ENCODE measurements around the gene SUN2.
"Not testable (repeated sequence)": the region's sequence is repeated elsewhere in the genome, so short reads cannot be mapped to it uniquely, and the experiment has no call there.

Gene SUN2, protein sequence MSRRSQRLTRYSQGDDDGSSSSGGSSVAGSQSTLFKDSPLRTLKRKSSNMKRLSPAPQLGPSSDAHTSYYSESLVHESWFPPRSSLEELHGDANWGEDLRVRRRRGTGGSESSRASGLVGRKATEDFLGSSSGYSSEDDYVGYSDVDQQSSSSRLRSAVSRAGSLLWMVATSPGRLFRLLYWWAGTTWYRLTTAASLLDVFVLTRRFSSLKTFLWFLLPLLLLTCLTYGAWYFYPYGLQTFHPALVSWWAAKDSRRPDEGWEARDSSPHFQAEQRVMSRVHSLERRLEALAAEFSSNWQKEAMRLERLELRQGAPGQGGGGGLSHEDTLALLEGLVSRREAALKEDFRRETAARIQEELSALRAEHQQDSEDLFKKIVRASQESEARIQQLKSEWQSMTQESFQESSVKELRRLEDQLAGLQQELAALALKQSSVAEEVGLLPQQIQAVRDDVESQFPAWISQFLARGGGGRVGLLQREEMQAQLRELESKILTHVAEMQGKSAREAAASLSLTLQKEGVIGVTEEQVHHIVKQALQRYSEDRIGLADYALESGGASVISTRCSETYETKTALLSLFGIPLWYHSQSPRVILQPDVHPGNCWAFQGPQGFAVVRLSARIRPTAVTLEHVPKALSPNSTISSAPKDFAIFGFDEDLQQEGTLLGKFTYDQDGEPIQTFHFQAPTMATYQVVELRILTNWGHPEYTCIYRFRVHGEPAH

DNA sequence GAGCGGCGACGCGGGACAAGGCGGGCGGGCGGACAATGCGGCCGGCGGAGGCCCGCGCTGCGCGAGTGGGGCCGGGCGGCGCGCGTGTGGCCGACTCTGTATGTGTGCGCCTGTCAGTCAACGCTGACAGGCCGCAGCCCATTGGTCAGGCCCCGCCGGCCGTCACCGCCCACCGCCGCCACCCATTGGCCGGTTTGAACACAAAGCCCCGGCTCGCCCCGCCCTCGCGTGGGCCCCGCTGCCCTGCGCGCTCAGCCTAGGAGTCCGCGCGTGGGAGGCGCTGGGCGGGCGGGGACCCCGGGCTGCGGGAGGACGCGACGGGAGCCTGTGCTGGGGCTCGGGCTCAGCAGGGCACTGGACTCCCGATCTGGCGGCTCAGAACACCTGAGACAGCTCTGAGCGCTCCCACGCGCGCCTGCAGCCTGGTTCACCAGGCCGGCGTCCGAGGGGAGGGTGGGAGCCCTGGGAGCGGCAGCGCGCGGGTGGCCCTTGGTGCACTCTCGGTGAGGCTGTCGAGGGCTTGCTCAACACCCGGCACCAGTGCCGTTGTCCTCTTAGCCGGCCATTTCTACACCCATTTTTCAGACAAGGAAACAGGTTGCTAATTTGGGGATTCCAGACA is at the start of gene SUN2:
Gene SUN2 (minus strand): TSS at position 88 of the 622 bp plus-strand sequence. CDS start 3,370 bp downstream, outside the sequence.
- Mint-ChIP-seq H3K27me3 (no peaks in the 10 kb centered on the region), H3K36me3 (no peaks in the 10 kb centered on the region), H3K27ac (peak within 1 kb of the TSS; percentile 99), H3K4me1 (ENCODE audit: low read depth) (peaks cover 69% of the 10 kb centered on the region), H3K4me3 (peak within 1 kb of the TSS; percentile 92), H3K9me3 (ENCODE audit: low read depth) (no peaks in the 10 kb centered on the region)

DNA sequence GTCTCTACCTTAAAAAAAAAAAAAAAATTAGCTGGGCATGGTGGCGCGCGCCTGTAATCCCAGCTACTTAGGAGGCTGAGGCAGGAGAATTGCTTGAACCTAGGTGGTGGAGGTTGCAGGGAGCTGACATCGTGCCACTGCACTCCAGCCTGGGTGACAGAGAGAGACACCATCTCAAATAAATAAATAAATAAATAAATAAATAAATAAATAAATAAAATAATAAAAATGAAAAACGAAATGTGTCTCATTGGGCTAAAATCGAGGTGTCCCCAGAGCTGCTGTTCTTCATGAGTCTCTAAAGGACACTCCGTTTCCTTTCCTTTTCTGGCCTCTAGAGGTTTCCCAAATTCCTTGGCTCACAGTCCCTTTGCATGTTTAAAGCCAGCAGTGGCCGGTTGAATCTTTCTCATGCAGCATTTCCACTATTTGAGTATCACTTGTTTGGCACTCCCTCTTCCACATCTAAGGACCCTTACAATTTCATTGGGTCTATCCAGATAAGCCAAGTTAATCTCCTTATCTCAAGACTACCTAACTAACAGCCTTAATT is 49.3 kb upstream of the SUN2 start:
- not testable (repeated sequence) for H3K27ac Mint-ChIP-seq; H3K4me1 Mint-ChIP-seq (ENCODE audit: low read depth); H3K36me3 Mint-ChIP-seq; H3K27me3 Mint-ChIP-seq; H3K4me3 Mint-ChIP-seq; H3K9me3 Mint-ChIP-seq (ENCODE audit: low read depth)

DNA sequence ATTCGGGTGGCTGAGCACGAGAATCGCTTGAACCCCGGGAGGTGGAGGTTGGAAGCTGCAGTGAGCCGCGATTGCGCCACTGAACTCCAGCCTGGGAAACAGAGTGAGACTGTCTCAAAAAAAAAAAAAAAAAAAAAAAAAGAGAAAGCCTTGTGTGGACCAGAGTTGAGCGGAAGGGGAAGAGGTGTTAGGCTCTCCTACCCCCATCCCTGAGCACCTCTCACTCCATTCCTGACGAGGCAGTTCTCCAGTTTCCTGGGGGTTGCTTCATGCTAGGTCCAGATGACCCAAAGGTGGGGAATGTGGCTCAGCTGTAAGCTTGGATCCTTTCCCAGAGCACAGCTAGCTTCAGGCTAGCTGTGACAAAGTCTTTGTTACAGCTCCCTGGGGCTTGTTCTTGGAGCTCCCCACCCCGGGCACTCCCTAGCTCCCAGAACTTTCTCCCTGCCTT is 46.9 kb upstream of the SUN2 start:
- Mint-ChIP-seq H3K27ac (no peak overlapping the region), H3K36me3 (no peaks in the 10 kb centered on the region), H3K4me3 (no peak overlapping the region), H3K9me3 (ENCODE audit: low read depth) (no peaks in the 10 kb centered on the region), H3K27me3 (peaks cover 4% of the 10 kb centered on the region), H3K4me1 (ENCODE audit: low read depth) (peaks cover 17% of the 10 kb centered on the region)

DNA sequence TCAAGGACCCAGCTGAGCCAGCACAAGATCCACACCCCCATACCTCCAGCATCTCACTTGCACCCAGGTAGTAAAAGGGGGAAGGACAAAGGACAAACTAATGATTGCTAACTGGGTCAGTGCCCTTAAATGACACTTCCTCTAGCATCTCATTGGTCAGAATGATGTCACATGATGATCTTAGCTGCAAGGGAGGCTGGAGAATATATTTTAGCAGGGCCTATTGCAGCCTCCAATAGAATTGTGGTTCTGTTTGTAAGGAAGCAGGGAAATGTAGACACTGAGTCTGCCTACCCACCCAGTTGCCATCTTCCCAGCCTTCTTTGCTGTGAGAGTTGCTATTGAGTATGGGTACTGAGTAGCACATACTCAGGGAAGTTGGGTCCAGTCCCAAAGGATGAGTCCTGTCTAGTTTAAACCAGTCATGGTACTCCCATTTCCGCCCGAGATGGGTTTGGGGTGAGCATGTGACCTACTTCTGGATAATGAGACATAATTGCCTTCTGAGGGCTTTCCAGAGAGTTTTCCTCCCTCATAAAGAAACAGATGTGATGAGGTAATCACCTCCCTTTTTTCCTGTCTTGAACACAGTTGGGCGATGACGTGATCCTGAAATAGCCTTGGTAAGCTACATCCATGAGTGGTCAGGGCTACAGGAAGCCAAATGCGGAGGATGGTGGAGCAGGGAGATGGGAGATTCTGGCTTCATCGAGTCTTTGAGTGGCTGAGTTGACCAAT is 43.6 kb upstream of the SUN2 start:
- Mint-ChIP-seq H3K4me3 (no peak overlapping the region), H3K27me3 (peaks cover 4% of the 10 kb centered on the region), H3K27ac (no peak overlapping the region), H3K4me1 (ENCODE audit: low read depth) (peaks cover 19% of the 10 kb centered on the region), H3K9me3 (ENCODE audit: low read depth) (no peaks in the 10 kb centered on the region), H3K36me3 (no peaks in the 10 kb centered on the region)

- no peaks in the 10 kb centered on the region for H3K36me3 Mint-ChIP-seq
- peaks cover 22% of the 10 kb centered on the region for H3K4me1 Mint-ChIP-seq (ENCODE audit: low read depth)
- no peaks in the 10 kb centered on the region for H3K9me3 Mint-ChIP-seq (ENCODE audit: low read depth)
- H3K27ac Mint-ChIP-seq, result no peak overlapping the region
- peaks cover 4% of the 10 kb centered on the region for H3K27me3 Mint-ChIP-seq
- no peak overlapping the region for H3K4me3 Mint-ChIP-seq
These were observed 42.7 kb upstream of the SUN2 start for GRCh38 chr22:38798496-38798895.

GRCh38 chr22:38796262-38796957 is 40.6 kb upstream of the SUN2 start:
- H3K4me3 Mint-ChIP-seq, result no peak overlapping the region
- peaks cover under 1% of the 10 kb centered on the region for H3K27me3 Mint-ChIP-seq
- H3K9me3 Mint-ChIP-seq (ENCODE audit: low read depth), result no peaks in the 10 kb centered on the region
- no peaks in the 10 kb centered on the region for H3K36me3 Mint-ChIP-seq
- H3K4me1 Mint-ChIP-seq (ENCODE audit: low read depth), result peaks cover 29% of the 10 kb centered on the region
- H3K27ac Mint-ChIP-seq, result no peak overlapping the region

DNA sequence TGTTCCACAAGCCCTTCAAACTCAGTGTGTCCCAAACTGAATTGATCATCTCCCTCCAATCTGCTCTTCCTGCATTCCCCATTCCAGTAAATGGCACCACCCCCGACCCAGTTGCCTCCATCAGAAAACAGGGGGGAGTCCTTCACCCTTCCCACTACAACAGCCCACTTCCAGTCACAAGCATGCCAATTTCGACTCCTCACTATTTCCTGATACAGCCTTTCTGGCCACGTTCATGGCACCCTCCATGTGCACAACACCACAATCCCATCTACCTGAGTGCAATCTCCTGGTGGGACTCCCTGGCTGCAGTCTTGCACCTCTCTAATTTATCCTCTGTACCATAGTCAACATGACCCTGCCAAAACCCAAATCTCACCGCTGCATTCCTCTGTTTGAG is 39.8 kb upstream of the SUN2 start:
- H3K27ac Mint-ChIP-seq, result peak overlapping the region; percentile 56
- H3K27me3 Mint-ChIP-seq, result no peaks in the 10 kb centered on the region
- no peaks in the 10 kb centered on the region for H3K36me3 Mint-ChIP-seq
- H3K4me1 Mint-ChIP-seq (ENCODE audit: low read depth), result peaks cover 29% of the 10 kb centered on the region
- H3K4me3 Mint-ChIP-seq, result no peak overlapping the region
- H3K9me3 Mint-ChIP-seq (ENCODE audit: low read depth), result no peaks in the 10 kb centered on the region

GRCh38 chr22:38793721-38794466 is 38.1 kb upstream of the SUN2 start, which contains the start of gene DNAL4:
TSS of gene DNAL4 (minus strand) at chr22:38794143. CDS start at chr22:38782731, 11,412 bp downstream.
- Mint-ChIP-seq H3K27ac (peak within 1 kb of the TSS; percentile 73), H3K4me1 (ENCODE audit: low read depth) (peaks cover 28% of the 10 kb centered on the region), H3K27me3 (no peaks in the 10 kb centered on the region), H3K4me3 (peak within 1 kb of the TSS; percentile 91), H3K9me3 (ENCODE audit: low read depth) (no peaks in the 10 kb centered on the region), H3K36me3 (no peaks in the 10 kb centered on the region)

DNA sequence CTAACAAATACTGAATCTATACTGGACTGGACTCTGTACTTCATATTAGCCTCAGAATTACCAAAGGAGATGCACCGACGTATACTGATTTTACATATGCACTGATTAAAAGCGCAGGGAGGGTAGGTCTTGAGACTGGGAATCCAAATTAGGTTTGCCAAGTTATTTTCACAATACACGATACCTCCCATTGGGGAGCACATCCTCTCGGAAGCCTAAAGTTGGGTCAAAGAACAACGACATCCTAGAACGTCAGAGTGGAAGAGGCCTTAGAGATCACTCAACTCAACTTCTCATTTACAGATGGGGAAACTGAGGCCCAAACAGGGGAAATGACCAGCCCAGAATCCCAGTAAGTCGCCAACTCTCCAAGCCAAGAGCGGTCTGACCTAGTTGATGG is 37.5 kb upstream of the SUN2 start:
- H3K4me1 Mint-ChIP-seq (ENCODE audit: low read depth), result peaks cover 22% of the 10 kb centered on the region
- H3K4me3 Mint-ChIP-seq, result peak overlapping the region; percentile 91
- H3K27me3 Mint-ChIP-seq, result no peaks in the 10 kb centered on the region
- H3K9me3 Mint-ChIP-seq (ENCODE audit: low read depth), result no peaks in the 10 kb centered on the region
- peak overlapping the region; percentile 67 for H3K27ac Mint-ChIP-seq
- no peaks in the 10 kb centered on the region for H3K36me3 Mint-ChIP-seq

- no peaks in the 10 kb centered on the region for H3K9me3 Mint-ChIP-seq (ENCODE audit: low read depth)
- no peaks in the 10 kb centered on the region for H3K27me3 Mint-ChIP-seq
- peaks cover 17% of the 10 kb centered on the region for H3K4me1 Mint-ChIP-seq (ENCODE audit: low read depth)
- H3K4me3 Mint-ChIP-seq, result peak overlapping the region; percentile 91
- H3K36me3 Mint-ChIP-seq, result no peaks in the 10 kb centered on the region
- peak overlapping the region; percentile 67 for H3K27ac Mint-ChIP-seq
These were observed 37.0 kb upstream of the SUN2 start for GRCh38 chr22:38792833-38793232.

DNA sequence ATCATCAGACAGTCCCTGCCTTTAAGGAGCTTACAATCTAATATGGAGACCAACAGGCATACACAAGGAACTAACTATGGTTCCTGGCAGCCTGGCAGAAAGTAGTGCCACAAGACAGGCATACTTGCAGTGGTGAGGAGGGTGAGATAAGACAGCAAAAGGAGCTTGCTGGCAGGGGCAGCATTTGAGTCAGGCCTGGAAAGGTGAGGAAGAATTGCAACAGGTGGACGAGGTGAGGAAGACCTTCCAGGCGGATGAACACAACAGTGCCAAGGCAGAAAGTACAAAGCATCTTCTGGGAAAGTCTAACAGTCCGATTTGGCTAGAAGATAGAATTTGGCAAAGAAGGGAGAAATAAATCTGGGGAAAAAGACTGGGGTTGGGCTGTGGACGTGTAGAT is 33.8 kb upstream of the SUN2 start:
- no peaks in the 10 kb centered on the region for H3K36me3 Mint-ChIP-seq
- no peaks in the 10 kb centered on the region for H3K9me3 Mint-ChIP-seq (ENCODE audit: low read depth)
- no peak overlapping the region for H3K4me3 Mint-ChIP-seq
- H3K27ac Mint-ChIP-seq, result no peak overlapping the region
- H3K27me3 Mint-ChIP-seq, result no peaks in the 10 kb centered on the region
- peaks cover 18% of the 10 kb centered on the region for H3K4me1 Mint-ChIP-seq (ENCODE audit: low read depth)

GRCh38 chr22:38788846-38789245 is 33.0 kb upstream of the SUN2 start:
- Mint-ChIP-seq H3K36me3 (no peaks in the 10 kb centered on the region), H3K27me3 (no peaks in the 10 kb centered on the region), H3K27ac (no peak overlapping the region), H3K4me3 (no peak overlapping the region), H3K4me1 (ENCODE audit: low read depth) (peaks cover 13% of the 10 kb centered on the region), H3K9me3 (ENCODE audit: low read depth) (no peaks in the 10 kb centered on the region)

DNA sequence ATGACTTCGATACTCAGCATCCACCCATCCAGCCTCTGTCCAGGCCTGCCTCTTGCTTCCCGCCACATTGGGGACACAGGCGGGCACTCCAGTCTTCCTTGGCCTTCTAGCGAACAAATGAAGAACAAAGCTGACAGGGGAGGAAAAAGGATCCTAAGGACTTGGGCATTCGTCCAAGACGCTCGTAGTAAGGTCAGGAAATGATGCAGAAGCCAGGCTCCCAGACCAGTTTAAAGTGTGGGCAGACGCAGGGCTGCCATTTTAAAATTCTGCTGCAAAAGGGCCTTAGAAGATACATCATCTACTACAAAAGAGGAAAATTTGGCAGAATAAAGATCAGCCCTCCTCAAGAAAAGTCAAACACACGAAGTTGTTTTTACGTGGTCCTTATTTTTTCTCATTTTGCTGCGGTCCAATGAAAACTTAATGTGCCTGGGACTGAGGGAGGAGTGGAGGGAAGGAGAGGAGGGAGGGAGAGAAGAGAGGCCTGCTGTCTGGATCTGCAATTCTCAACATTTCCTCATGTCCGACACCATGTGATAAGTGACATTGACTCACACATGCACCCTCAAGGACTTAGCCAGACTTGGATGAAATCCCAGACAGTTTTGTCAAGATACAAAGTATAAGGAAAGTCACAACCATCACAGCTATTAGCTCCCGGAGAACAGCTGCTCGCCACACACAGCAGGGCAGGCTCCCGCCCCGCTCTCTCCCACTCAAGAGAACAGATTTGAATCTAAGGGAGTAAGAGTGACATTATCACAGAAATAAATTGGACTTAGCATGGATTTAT is 32.4 kb upstream of the SUN2 start:
- H3K36me3 Mint-ChIP-seq, result no peaks in the 10 kb centered on the region
- H3K4me3 Mint-ChIP-seq, result no peak overlapping the region
- no peak overlapping the region for H3K27ac Mint-ChIP-seq
- H3K4me1 Mint-ChIP-seq (ENCODE audit: low read depth), result peaks cover 13% of the 10 kb centered on the region
- no peaks in the 10 kb centered on the region for H3K9me3 Mint-ChIP-seq (ENCODE audit: low read depth)
- no peaks in the 10 kb centered on the region for H3K27me3 Mint-ChIP-seq
